H54 (cell line): ENCODE data around the gene TTLL11.

Source experiments
- DNase-seq: peaks from one replicate; pipeline ENCODE4 v3.0.0; 2011; ENCODE audit warnings: low spot score, mixed read lengths; ENCODE audit not compliant: insufficient read length
- FAIRE-seq: peaks from 3 replicates; lab custom pipeline; 2011; peaks lifted over from hg19 to GRCh38; lab: Jason Lieb, UNC
- POLR2A ChIP-seq: IDR thresholded peaks from 2 replicates; pipeline ENCODE4 v1.6.1; 2011; ENCODE audit warnings: low read depth, mild to moderate bottlenecking, low read length

TTLL11 gene

DNA sequence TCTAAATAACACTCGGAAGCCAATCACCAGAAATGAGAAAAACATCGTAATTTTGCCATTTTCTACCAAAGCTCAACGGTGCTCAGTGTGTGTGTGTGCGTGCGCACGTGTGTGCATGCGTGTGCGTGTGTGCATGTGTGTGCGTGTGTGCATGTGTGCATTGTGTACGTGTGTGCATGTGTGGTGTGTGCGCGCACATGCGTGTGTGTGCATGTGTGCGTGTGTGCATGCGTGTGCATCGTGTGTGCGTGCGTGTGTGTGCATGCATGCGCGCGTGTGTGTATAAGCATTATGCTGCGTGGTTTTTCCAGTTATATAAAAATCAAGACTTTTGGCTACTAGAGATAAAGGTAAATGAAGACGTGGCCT is 276.7 kb downstream of the TTLL11 start:
- 0 out of 2 replicates have a peak, but pooled peaks have one; percentile 17 for TF ChIP-seq POLR2A
- no peak for FAIRE-seq
- no peak for DNase-seq

DNA sequence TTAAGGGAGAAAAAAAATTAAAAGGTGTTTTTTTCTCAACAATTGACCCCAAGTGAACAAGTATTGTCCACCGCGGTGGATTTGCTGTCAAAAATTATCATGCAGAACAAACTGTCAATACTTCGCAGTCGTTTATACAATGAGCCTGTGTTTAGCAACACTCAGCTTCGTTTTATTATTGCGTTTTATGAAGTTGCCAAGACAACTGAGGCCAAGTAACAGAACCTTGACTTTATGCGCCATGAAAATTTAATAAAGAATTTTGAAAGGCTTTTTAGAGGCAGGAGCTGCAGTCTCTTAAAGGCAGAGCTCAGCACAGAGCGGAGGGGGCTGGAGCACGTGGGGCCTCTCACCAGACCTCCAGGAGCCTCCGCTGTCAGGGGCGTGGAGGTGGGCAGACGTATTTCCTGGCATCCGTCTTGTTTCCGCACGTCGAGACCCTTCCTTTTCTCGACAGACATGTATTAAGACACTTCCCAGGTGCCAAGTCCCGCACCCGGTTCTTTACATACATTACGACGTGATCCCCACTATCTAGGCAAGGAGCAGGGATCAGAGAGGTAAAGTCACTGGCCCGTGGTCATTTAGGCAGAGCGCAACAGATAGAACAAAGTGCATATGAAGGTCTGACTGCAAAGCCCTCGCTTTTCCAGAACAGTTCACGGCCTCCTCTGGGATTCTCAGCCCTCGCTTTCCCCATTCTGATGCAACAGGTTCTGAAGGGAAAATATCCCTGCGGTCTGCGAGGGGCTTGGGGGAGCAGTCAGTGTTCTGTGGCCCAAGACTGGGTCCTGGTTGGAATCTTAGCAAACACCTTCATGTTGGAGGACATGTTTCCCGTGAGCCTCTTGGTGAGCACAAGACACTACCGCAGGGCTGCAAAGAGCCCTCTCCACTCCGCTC is 277.3 kb downstream of the TTLL11 start:
- DNase-seq (no peak), FAIRE-seq (no peak)
- TF ChIP-seq POLR2A = no peak

DNA sequence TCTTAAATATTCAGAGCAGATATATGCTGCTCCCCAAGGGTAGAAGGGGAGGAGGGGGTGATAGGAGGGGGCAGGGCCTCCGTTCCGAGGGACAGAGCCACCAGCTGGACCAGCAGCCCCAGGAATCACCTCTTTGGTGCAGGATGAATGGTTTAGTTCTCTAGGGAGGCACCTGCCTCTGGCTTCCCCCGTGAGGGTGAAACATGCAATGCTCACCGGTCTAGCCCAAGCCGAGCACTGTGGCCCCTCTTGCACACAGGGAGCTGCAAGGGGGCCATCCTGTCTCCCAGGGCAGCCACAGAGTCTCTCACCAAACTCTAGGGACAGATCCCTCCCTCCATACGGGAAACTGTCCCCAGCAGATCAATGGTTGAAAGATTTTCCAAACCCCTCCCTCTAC is 278.0 kb downstream of the TTLL11 start:
- no peak for TF ChIP-seq POLR2A
- FAIRE-seq = no peak

DNA sequence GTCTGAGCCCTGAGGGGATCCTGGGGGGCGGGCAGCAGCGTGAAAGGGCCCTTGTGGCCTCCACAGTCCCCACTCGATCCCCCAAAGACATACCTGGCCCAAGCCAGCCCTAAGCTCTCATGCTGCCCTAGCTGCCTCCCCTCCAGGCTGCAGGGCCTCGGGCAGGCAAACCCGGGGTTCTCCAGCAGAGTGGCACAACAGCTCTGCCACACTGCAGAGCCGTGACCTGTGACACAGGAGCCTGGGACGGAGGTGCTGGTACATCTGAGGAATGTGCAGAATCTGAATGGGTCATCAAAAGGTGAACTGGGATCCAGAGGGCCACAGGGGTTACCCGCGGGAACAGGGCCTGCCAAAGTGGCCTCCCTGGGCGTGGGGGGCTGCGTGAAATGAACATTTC is 278.5 kb downstream of the TTLL11 start:
- FAIRE-seq = no peak
- no peak for TF ChIP-seq POLR2A
- DNase-seq = no peak

More for the DNA sequence above, 278.0 kb downstream of the TTLL11 start:
- DNase-seq = no peak

DNA sequence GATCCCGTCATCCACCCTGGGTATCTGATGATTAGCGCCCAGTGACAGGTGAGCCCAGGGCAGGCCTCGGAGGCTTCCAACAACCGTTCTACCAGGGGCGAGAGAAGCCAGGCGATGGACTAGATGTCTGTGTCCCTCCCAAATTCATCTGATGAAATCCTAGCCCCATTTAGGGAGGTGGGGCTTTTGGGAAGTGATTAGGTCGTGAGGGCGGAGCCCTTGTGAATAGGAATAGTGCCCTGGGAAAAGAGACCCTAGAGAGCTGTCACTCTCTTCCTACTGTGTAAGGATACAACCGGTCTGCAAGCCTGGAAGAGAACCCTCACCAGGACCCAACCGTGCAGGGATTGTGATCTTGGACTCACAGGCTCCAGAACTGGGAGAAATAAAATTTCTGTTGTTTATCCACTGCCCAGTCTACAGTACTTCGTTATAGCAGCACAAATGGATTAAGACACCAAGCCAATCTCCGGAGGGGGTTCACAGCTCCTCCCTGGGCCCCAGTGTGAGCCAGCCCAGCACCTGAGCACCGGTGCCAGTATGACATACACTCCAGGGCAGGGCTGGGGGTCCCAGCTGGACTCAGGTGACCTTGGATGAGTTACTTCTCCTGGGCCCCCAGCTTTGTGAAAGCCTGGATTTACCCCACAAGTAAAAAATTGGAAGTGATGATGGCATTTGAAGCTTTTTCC is 279.4 kb downstream of the TTLL11 start:
- FAIRE-seq = no peak
- no peak for DNase-seq
- TF ChIP-seq POLR2A = no peak

DNA sequence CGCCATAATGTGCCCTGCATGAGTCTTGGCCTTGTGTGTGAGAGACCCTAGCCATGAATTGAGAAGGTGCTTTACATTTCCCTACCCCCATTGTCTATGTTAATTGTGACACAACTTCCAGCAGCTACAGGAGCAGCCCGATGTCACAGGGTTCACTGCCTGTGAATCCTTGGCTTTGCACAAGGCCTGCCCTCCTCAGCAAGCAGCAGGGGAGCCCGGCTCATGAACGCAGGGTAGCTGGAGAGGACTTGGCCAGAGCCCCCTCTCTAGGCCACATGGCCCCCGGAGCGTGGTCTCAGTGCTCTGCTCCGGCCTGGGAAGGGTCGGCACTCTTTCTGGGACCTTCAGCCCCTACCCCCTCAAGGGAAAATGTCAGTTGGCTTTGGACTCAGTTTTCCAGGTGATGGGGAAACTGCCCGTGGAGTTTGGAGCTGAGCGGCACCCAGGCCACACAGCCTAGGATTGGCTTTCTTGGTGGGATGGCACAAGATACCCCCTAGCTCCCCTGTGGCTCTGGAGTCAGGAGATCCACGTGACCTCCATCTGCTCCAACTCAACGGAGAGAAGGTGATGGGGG is 280.9 kb downstream of the TTLL11 start:
- no peak for TF ChIP-seq POLR2A
- DNase-seq = no peak
- no peak for FAIRE-seq

DNA sequence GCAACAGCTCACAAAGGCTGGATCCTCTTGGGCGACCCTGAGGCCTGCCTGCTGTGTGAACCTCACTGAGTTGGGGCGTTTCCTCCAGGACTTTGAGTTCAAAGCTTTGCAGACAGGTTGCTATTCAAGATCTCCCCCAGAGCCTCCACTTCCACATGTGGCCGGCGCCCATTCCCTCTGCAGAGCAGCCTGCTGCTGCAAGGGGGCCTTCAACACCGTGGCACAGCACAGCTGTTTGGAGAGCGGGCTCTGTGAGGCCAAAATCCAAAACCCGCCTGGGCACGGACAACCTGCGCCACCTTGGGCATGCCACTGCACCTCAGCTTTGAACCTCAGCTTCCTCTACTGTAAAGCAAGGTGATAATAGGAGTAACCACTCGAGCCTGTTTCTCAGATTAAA is 281.4 kb downstream of the TTLL11 start:
- no peak for FAIRE-seq
- no peak for TF ChIP-seq POLR2A
- DNase-seq = no peak

DNA sequence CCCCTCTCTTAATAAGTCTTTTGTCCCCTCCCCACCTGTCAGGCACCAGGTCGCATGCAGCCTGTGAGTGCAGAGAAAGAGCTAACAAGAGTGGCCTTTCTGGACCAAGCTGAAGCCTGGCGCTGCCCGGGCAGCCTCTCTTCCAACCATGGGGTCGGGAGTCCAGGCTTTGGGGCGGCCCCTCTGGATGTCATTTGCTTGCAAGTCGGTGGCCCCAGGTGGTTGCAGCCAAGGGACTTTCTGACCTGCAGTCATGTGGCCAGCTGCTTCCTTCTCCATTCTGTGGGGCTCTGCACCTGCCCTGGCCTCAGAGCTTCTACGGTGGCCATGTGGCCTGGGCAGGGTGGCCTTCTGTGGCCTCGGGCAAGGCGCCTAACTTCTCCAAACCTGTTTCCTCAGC is 282.0 kb downstream of the TTLL11 start:
- no peak for TF ChIP-seq POLR2A
- DNase-seq = no peak
- FAIRE-seq = no peak

DNA sequence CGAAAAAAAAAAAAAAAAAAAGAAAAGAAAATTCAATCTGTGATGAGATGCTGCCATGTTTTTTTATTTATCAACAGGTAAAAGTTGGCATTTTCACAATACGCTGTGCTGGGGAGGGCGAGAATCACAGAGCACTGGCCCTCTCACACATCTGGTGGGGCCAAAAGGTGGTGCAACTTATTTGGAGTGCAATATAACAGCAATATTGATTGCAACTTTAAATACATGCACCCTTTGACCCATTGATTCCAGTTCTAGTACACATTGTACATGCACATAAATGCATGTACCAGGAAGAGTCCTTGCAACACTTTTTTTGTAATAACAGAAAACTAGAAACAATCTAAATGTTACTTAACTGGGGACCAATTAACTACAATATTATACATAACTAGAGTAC is 282.6 kb downstream of the TTLL11 start:
- FAIRE-seq (no peak), DNase-seq (no peak)
- TF ChIP-seq POLR2A = no peak

DNA sequence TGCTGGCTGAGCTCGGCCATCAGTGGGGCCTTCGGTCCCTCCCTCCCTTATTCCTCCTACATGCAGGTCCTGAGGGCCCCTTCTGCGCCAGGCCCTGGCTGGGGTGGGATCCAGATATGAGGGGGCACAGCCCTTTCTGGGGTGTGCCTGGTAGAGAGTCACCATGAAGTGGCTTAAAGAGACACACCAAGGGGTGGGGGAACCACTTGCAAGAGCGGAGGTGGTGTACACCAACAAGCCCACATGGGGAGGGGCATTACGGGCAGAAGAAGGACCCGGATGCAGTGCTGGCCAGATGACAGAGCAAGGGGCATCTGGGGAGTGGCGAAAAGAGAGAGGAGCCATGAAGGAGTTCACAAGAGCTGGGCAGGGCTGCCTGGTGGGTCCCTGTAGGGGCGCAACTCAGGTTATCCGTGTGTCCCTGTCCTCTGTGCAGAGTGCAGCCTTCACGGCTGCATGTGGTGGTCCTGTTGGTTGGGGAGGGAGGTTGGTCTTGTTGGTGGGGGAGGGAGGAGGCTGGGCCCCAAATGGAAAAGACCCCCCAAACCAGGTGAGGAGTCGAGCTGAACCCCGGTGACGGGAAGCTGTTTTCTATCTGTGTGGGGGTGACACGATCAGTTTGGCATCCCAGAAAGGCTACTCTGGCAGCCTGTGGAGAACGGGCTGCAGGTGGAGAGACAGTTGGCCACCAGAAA is 283.6 kb downstream of the TTLL11 start:
- FAIRE-seq = no peak
- no peak for DNase-seq
- no peak for TF ChIP-seq POLR2A

DNA sequence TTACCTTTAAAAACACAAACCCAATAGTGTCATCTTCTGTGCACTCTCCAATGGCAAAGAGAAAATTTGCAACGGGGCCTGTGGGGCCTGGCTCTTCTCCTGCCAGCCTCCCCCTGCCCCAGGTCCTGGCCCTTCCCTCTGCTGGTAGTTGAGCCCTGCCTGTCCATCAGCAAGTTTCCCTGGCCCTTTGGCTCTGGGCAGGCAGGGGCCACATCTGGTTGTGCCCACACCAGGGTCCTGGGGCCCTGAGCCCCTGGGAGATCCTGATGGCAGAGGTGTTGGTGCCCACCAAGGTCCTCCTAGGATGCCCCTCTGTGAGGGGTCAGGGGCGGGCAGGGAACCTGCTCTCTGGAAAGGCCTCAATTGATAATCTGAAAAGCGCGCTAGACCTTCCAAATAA is 284.3 kb downstream of the TTLL11 start:
- FAIRE-seq (no peak), DNase-seq (no peak)
- no peak for TF ChIP-seq POLR2A

DNA sequence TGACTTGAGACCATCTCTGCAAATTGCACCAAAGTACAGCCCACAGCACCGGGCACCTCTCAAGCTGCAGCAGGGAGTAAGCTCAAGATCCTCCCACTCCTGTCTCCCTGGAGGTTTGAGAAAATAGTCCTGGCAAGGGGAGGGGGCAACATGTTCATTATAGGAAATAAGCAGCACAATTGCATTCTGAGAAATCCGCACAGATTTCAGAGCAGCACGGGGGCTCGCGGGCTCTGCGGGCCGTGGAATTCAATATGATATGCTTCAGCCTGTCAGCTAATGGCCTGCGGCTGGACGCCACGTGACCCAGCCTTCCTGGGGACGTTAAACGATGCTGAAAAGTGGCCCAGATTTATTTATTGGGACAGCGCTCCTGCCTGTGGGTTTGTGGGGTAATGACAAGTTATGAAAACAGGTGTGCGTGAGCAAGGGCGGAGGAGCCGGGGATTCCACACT is 285.3 kb downstream of the TTLL11 start:
- no peak for TF ChIP-seq POLR2A
- no peak for FAIRE-seq
- no peak for DNase-seq

DNA sequence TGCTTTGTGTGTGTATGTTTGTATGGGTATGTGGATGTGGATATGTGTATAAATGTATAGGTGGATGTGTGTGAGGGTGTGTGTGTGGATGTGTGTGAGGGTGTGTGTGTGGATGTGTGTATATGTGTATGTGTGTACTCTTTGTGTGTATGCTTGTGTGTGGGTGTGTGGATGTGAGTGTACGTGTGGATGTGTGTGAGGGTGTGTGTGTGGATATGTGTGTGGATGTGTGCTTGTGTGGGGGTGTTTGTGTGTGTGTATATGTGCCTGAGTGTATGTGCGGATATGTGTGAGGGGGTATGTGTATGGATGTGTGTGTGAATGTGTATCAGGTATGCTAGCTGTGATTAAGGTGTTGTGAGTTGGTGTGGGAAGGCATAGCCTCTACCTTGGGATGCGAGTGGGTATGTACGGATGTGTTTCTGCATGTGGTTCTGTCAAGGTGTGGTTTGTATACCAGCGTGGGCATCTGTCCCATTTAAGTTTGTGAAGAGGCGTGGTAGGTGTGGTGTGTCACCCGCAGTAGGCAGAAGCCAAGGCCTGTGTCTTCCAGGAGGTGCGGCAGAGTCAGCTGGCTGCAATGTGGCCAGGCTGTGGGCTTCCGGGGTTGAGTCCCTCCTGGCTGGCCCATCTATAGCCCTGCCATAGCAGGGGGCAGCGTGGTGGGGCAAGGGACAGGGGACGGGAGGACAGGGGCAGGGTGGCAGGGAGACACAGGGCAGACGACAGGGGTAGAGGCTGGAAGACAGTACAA is 285.9 kb downstream of the TTLL11 start:
- DNase-seq = no peak
- peak; percentile 15 for FAIRE-seq
- TF ChIP-seq POLR2A = no peak
